Measurements from ENCODE around the gene ASB7.

ASB7 gene

GRCh38 chr15:100598655-100599054 is 3.7 kb upstream of the ASB7 start:
- no peak for DNase-seq

GRCh38 chr15:100601163-100601562 is 1.2 kb upstream of the ASB7 start:
- no peak for DNase-seq

GRCh38 chr15:100601617-100602063 is 749 bp upstream of the ASB7 start:
- DNase-seq = no peak

DNA sequence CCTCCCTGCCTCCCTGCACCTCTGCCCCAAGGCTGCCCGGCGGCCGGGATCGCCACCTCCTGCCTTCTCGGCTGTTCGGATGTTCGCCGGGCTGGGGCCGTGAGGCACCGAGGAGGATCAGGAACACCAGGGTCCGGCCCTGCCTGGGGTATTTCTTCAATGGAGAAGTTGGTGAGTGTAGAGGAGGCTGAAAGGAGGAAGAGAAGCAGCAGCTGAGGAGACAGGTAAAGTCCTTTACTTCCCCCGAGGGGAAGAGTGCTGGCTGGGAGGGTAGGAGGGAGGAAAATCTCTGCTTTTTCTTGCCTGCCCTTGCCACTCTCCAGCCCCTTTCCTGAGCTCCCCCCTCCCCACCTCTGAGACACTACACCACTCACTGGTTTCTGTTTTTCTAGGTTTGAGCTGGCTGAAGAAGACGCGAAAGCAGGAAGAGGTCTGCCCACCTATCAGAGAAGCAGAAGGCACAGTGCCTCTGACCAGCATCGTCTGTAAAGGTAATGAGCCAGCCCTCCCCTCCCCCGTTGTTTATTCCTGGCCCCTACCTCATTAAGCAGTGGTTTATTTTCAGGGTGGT is 519 bp downstream of the ASB7 start:
- no peak for DNase-seq

DNA sequence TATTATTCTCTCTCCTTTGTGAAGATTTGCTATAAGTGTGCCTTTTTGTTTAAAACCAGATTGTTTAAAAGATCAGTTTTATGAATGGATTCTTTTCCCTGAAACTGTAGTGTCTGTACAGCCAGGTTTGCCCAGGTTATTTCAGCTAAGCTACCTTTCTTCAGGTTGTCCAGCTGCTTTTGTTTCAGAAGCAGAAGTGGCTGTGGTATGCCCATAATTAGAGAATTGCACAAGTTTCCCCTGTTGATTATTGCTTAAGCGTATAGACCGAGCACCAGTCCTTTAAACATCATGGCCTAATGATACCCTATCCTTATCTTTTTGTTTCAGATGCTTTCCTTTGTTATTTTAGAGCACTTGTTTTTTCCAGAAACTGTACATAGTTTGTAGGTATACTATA is 10.2 kb downstream of the ASB7 start:
- DNase-seq = no peak

- DNase-seq = no peak
Measured at GRCh38 chr15:100613208-100613607, 10.8 kb downstream of the ASB7 start.

DNA sequence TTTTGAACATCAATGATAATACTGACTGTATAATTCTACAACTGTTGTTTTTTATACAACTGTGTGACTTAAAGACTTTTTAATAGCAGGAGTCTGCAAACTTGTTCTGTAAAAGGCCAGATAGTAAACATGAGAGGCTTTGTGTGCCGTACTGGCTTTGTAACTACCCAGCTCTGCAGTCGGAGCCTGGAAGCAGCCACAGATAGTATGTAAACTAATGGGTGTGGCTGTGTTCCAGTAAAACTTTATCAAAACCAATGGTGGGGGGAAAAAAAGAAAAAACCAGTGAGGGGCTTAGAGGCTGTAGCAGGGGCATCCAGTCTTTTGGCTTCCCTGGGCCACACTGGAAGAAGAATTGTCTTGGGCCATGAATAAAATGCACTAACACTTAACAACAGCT is 11.9 kb downstream of the ASB7 start:
- no peak for DNase-seq

- DNase-seq = no peak
Measured at GRCh38 chr15:100614918-100615317, 12.5 kb downstream of the ASB7 start.

- DNase-seq = no peak
Measured at GRCh38 chr15:100615801-100616200, 13.4 kb downstream of the ASB7 start.

GRCh38 chr15:100616700-100617099 is 14.3 kb downstream of the ASB7 start:
- no peak for DNase-seq

DNA sequence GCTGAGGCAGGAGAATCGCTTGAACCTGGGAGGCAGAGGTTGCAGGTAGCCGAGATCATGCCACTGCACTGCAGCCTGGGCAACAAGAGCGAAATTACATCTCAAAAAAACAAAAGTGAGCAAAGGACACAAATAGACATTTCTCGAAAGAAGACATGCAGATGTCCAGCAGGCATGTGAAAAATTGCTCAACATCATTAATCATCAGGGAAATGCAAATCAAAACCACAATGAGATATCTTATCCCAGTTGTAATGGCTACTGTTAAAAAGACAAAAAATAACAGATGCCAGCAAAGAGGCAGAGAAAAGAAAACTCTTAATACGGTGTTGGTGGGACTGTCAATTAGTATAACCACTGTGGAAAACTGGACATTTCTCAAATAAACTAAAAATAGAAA is 20.9 kb downstream of the ASB7 start:
- DNase-seq = no peak

DNA sequence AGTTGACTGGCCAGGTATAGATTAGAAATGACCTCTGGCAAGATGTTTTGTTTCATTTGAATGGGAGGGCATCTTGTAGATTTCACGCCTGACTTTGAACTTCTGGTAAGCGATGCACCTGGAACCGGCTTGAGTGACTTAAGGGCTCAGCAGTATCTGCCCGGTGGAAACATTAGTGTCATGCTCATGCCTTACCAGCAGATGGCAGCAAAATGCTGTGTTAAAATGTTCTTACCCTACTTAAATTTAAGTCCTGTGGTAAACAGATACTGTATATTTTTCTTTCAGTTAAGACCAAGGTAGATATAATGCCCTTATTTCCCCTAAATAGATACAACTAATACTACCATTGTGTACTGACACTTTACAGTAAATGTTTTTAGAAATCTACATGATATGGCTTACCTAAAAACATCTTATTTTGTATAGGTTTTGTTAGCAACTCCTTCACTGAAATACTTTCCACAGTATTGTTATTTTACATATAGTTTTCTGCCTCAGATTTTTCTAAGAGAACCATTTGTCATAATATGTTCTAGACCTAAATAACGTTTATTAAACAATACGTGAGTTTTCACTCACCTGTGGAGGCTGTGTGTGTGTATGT is 25.5 kb downstream of the ASB7 start:
- DNase-seq = peak; percentile 54

GRCh38 chr15:100628746-100629145 is 26.4 kb downstream of the ASB7 start:
- no peak for DNase-seq

DNA sequence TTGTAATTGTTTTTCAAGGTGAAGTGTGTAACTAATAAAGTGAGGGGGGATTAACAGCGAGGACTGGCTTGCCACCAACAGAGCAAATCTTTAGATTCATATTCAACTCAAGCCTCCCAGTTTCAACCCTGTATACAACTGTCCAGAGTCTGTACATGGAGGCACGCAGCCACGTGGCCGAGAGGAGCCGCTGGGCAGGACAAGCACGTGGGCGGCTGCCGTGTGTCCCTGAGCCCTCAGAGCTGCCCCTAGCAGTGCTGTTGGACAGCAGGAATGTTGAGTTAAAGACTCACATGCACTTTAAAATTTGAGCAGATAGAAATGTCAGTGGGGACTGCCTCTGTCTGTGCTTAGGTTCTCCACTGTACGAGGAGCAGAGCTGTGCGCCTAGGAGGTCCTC is 29.4 kb downstream of the ASB7 start:
- DNase-seq = no peak

GRCh38 chr15:100633763-100634075 is 31.3 kb downstream of the ASB7 start:
- DNase-seq = no peak

DNA sequence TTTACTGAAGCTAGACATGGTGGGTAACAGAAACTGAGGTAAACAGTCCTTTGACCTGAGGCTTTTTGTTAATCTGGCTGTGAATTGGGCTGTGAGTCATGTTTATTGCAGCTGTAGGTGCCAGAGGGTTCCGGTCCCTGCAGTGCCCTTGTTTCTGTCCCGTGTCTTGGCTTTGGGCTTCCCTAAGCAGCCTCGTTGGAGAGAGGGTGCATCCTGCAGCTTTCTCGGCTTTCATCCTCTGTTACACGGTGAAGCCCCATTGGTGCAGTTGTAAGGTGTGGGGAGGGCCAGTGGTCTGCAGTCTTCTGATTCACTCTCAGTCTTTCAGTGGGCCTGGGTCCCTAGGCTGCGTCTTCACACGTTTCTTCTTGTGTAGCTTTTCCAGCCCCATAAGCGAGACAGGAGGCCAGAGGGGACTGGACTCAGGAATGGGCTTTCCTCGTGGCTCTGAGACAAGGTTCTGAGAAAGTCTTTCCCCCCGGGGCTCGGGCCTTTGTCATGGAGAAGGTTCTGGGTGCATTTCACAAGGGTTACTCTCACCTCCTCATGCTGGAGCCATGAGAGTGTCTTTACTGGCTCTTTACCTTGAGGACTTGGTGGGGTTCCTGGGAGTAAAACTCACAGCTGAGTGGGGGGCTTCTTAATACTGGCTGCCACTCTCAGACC is 33.1 kb downstream of the ASB7 start:
- no peak for DNase-seq

GRCh38 chr15:100638177-100638730 is 35.9 kb downstream of the ASB7 start:
- DNase-seq = no peak

- no peak for DNase-seq
Measured at GRCh38 chr15:100642213-100642949, 40.0 kb downstream of the ASB7 start.

DNA sequence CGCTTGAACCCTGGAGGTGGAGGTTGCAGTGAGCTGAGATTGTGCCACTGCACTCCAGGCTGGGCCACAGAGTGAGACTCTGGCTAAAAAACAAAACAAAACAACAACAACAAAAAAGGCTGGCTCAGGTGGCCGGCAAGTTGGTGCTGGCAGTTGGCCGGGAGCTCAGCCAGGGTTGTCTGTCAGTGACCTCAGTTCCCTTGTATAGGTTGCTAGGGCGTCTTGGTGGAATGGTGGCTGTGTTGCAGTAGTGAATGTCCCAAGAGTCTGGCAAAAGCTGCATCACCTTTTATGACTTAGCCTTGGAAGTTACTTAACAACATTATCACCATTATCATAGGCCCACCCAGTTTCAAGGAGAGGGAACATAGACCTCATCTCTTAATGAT is 40.6 kb downstream of the ASB7 start:
- DNase-seq = no peak

GRCh38 chr15:100645671-100646070 is 43.3 kb downstream of the ASB7 start:
- DNase-seq = no peak

GRCh38 chr15:100648951-100649350 is 46.6 kb downstream of the ASB7 start:
- DNase-seq = no peak

DNA sequence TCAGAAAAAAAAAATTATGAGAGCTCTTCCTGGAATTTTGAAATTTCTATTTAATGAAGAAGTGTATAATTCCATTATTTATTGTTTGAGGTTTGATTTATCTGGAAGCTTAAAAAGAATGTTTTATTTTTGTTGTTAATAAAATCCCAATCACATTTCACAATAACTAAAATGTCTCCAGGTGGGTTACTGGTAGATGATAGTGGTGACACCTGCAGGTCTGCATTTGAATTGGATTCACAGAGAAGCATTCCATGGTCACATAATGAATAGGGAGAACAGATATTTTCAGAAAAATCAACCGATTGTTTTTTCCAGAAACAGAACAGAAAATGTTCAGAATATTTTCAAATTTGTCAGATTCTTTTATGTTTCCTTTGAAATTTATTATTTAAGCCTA is 48.3 kb downstream of the ASB7 start:
- DNase-seq = no peak

- no peak for DNase-seq
Measured at GRCh38 chr15:100651253-100651652, 48.9 kb downstream of the ASB7 start.

DNA sequence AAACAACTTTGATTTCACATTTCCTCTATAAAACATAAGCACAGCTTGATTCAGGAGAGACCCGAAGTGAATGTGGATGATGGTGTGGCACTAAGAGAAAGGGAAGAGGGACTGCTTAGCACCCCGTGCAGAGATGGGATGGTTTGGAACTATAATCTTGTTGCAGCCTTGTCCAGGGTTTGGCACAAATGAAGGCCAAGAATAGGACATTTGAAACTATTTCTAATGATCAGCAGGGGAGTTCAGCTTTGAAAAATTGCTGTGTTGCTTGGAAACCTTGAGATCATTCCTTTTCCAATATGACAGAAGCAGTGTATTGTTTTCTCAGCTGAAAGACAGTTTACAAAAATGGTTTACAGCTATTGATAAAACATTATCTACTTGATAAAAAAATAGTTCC is 49.7 kb downstream of the ASB7 start:
- DNase-seq = no peak

Measured in NCI-H2227 treated with DMSO at 0.1 percent for 48 hours (cell line).